ENCODE results near the gene CNTN2.

The CNTN2 gene

DNA sequence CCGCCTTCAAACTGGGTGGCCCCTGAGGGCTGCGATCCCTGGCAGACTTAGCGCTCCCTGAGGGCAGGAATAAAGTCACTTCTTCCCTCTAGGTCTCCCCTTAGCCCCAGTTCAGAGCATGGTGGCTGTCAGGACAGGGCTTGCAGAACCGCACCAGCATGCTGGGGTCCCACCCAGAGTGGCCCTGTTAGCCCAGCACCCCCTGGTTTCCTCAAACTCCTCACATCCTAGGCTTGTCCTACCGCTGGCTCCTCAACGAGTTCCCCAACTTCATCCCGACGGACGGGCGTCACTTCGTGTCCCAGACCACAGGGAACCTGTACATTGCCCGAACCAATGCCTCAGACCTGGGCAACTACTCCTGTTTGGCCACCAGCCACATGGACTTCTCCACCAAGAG, 15.8 kb downstream of the CNTN2 start:
- TF ChIP-seq, protein P1, sequence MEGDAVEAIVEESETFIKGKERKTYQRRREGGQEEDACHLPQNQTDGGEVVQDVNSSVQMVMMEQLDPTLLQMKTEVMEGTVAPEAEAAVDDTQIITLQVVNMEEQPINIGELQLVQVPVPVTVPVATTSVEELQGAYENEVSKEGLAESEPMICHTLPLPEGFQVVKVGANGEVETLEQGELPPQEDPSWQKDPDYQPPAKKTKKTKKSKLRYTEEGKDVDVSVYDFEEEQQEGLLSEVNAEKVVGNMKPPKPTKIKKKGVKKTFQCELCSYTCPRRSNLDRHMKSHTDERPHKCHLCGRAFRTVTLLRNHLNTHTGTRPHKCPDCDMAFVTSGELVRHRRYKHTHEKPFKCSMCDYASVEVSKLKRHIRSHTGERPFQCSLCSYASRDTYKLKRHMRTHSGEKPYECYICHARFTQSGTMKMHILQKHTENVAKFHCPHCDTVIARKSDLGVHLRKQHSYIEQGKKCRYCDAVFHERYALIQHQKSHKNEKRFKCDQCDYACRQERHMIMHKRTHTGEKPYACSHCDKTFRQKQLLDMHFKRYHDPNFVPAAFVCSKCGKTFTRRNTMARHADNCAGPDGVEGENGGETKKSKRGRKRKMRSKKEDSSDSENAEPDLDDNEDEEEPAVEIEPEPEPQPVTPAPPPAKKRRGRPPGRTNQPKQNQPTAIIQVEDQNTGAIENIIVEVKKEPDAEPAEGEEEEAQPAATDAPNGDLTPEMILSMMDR (IDR thresholded peaks at IDR 0.05; ENCODE audit: extremely low read depth, insufficient read depth, missing control alignments) = no peak
- in situ Hi-C loops (cut with MboI; ENCODE audit: low pct_unique_long_range_greater_than_20kb, low sequenced_read_pairs, unreplicated experiment) = no loop called here
- DNase-seq (ENCODE audit: low spot score) = no peak

DNA sequence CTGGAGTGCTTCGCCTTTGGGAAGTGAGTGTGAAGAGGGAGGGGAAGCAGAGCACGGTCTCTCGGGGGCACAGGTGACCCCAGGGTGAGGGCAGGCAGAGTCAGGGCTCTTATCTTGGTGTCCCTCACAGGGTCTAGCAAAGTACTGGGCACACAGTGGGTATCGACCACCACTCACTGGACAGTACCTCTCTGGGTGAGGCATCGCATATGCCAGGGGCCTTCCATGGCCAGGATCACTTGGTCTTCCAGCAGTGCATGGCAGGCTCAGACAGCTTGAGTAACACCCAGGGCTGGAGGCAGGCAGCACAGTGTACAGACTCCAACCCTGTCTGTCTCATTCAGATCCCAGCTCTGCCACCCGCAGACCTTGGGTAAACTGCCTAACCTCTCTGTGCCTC, 16.6 kb downstream of the CNTN2 start:
- no peak for DNase-seq (ENCODE audit: low spot score)
- in situ Hi-C loops (cut with MboI; ENCODE audit: low pct_unique_long_range_greater_than_20kb, low sequenced_read_pairs, unreplicated experiment) = loop anchor here (10.0 kb wide), 1 partner anchor 65 kb away; no protein-coding TSS in a partner anchor
- TF ChIP-seq, protein P1 (IDR thresholded peaks at IDR 0.05; ENCODE audit: extremely low read depth, insufficient read depth, missing control alignments) = no peak

DNA sequence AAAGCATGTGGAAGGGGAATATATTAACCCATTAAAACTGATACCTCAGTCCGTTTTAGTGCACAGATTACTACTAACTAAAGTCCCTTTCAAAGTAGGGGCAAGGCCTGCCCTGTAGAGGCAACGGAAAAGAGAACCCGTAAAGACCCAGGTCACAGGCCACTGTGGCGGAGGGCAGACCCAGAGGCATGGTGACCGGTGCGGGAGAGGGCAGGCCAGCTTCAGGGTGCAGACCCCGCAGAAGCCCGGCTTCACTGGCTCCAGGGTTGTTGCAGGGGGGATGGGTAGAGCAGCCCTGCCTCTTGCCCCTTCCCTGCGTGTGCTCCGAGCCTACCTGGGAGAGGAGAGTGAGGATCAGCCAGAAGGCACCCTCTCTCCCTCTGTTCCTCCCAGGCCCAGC, 17.7 kb downstream of the CNTN2 start:
- no peak for DNase-seq (ENCODE audit: low spot score)
- TF ChIP-seq, protein P1 (IDR thresholded peaks at IDR 0.05; ENCODE audit: extremely low read depth, insufficient read depth, missing control alignments) = no peak
- in situ Hi-C loops (cut with MboI; ENCODE audit: low pct_unique_long_range_greater_than_20kb, low sequenced_read_pairs, unreplicated experiment) = loop anchor here (10.0 kb wide), 1 partner anchor 66 kb away; no protein-coding TSS in a partner anchor

DNA sequence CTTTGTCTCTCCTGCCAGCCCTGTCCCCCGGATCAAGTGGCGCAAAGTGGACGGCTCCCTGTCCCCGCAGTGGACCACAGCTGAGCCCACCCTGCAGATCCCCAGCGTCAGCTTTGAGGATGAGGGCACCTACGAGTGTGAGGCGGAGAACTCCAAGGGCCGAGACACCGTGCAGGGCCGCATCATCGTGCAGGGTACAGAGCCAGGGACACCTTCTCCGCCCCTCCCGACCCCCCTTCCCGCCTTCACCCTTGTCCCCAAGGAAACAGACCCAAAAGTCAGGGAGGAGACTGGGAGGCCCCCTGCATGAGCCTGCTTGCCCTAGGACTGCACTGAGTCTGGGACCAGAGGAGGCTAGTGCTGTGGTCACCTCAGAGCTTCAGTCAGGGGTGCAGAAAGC, 18.2 kb downstream of the CNTN2 start:
- TF ChIP-seq, protein P1 (IDR thresholded peaks at IDR 0.05; ENCODE audit: extremely low read depth, insufficient read depth, missing control alignments) = no peak
- no peak for DNase-seq (ENCODE audit: low spot score)
- in situ Hi-C loops (cut with MboI; ENCODE audit: low pct_unique_long_range_greater_than_20kb, low sequenced_read_pairs, unreplicated experiment) = loop anchor here (10.0 kb wide), 1 partner anchor 66 kb away; no protein-coding TSS in a partner anchor

DNA sequence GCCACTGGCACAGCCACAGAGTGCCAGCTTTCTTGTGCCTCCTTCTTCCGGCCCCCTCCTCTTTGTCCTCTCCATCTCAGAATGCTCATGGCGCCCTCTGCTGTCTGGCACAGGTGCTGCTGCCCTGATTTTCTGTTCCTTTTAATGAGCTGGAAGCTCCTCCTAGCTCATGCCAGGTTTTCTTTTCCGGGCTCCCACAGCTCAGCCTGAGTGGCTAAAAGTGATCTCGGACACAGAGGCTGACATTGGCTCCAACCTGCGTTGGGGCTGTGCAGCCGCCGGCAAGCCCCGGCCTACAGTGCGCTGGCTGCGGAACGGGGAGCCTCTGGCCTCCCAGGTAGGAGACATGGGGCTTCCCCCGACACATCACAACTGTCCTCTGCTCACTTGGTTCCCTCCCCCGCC, 18.7 kb downstream of the CNTN2 start:
- TF ChIP-seq, protein P1 (IDR thresholded peaks at IDR 0.05; ENCODE audit: extremely low read depth, insufficient read depth, missing control alignments) = peak; percentile 93
- peak; percentile 89 for DNase-seq (ENCODE audit: low spot score)
- in situ Hi-C loops (cut with MboI; ENCODE audit: low pct_unique_long_range_greater_than_20kb, low sequenced_read_pairs, unreplicated experiment) = loop anchor here (10.0 kb wide), 1 partner anchor 67 kb away; no protein-coding TSS in a partner anchor

DNA sequence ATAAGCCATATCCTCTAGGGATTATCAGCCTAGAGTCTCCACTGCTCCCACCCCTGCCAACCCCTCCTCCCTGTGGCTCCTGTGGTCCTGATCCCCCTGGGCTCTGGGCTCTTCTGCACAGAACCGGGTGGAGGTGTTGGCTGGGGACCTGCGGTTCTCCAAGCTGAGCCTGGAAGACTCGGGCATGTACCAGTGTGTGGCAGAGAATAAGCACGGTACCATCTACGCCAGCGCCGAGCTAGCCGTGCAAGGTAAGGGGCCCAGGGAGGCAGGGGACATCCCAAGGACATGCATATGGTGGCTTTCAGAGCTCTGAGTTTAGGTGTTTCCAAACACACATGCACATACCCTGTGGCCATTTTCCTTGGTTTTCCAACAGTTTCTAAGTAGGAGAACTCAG, 19.3 kb downstream of the CNTN2 start:
- TF ChIP-seq, protein P1 (IDR thresholded peaks at IDR 0.05; ENCODE audit: extremely low read depth, insufficient read depth, missing control alignments) = no peak
- in situ Hi-C loops (cut with MboI; ENCODE audit: low pct_unique_long_range_greater_than_20kb, low sequenced_read_pairs, unreplicated experiment) = loop anchor here (10.0 kb wide), 1 partner anchor 68 kb away; no protein-coding TSS in a partner anchor
- DNase-seq (ENCODE audit: low spot score) = no peak

Data from GM13977 (cell line).